Breast epithelium (tissue), 3 donors: ENCODE data around the gene FUT7.

Experiments
- POLR2A ChIP-seq: fragments of 450-650 bp; IDR thresholded peaks from one replicate; pipeline ENCODE4 v1.6.1; 2016; ENCODE audit warnings: antibody characterized with exemption, mild to moderate bottlenecking, moderate library complexity
- TF ChIP-seq, protein P1 (sequence below), 3 donors: fragments of 450-650 bp; IDR thresholded peaks; one replicate each; pipeline ENCODE4 v1.5.1; 2016 to 2017; ENCODE audit warnings: antibody characterized with exemption in 3 of 3, mild to moderate bottlenecking in 3 of 3, moderate library complexity in 3 of 3

DNA sequence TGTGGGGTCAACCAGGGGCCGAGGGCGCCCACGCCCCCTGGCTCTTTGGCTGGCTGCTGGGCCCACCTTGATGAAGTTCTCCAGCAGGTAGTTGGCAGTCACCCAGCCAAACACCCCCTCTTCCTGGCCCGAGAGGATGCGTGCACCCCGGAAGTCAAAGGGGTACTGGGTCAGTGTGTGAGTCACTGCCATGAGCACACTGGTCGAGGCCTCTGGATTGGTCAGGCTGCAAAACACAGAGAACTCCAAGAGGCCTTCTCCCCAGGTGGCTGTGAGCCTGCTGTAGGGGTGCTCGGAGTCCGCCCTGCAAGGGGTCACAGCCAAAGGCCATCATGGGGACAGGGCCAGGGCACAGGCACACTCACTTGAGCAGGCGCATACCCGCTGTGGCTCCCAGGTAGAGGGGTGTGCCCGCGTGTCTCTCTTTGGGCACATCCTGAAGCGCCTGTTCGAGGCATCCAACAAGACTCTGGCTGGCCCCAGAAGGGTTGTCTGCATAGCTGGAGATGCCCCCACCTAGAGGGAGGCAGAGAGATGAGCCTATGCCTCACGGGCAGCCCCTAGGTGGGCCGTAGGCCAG lies 19.3 kb upstream of the FUT7 start:
- no peak for TF ChIP-seq POLR2A
- TF ChIP-seq, protein P1, sequence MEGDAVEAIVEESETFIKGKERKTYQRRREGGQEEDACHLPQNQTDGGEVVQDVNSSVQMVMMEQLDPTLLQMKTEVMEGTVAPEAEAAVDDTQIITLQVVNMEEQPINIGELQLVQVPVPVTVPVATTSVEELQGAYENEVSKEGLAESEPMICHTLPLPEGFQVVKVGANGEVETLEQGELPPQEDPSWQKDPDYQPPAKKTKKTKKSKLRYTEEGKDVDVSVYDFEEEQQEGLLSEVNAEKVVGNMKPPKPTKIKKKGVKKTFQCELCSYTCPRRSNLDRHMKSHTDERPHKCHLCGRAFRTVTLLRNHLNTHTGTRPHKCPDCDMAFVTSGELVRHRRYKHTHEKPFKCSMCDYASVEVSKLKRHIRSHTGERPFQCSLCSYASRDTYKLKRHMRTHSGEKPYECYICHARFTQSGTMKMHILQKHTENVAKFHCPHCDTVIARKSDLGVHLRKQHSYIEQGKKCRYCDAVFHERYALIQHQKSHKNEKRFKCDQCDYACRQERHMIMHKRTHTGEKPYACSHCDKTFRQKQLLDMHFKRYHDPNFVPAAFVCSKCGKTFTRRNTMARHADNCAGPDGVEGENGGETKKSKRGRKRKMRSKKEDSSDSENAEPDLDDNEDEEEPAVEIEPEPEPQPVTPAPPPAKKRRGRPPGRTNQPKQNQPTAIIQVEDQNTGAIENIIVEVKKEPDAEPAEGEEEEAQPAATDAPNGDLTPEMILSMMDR (IDR thresholded peaks at IDR 0.05), result no peak
